ENCODE measurements around the gene SERPINE2.

SERPINE2 gene

DNA sequence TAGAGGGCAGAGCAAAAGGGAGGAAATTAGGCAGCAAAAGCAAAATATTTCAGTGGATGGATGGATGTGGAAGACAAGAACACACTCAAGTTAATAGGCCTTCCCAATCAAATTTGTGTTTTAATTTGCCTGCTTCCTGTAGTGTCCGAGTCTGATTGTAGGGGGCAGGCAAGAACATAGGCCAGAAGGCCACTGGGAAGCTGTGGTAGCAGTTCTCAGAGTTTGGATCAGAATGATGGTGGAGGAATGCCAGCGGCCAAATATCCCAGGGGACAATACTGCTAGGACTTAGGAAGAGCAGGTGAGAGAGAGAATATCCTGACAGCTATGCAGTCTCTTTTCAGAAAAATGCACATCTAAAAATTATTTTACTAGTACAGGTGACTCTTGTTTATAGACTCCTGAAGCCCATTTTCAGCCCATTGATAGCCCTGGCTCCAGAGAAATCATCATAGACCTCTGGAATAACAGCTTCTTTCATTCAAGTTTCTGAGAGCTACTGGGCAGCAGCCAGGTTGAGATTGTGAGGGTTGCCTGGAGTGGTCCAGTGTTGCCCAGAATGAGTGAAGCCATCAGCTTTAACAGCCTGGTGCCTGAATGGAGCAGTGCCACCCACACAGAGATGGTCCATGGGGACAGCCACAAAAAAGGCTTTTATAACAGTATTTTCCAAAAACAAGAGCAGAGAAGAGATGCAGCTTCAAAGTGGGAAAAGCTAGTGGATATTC, 19.1 kb upstream of the SERPINE2 start:
- Histone ChIP-seq H3K4me2 (ENCODE audit: low read depth, low read length, poor library complexity, severe bottlenecking) (no peak overlapping the region), H3K79me2 (ENCODE audit: insufficient read depth, low read length) (no peaks in the 10 kb centered on the region), H4K20me1 (ENCODE audit: low read depth, low read length) (no peaks in the 10 kb centered on the region), H3K27me3 (ENCODE audit: low read length) (no peaks in the 10 kb centered on the region), H3K4me3 (ENCODE audit: insufficient read depth, low read length, poor library complexity, severe bottlenecking) (no peak overlapping the region), H3K9me3 (ENCODE audit: insufficient read depth, low read length) (no peaks in the 10 kb centered on the region), H3F3A (ENCODE audit: insufficient read depth) (no peaks in the 10 kb centered on the region), H3K36me3 (ENCODE audit: low read length) (no peaks in the 10 kb centered on the region), H2AFZ (ENCODE audit: low read depth, low read length, severe bottlenecking) (no peak overlapping the region), H3K9me2 (replicated peaks; ENCODE audit: insufficient read depth, low read length) (no peaks in the 10 kb centered on the region), H3K9ac (ENCODE audit: low read length) (no peak overlapping the region), H3K27ac (ENCODE audit: low read depth, low read length) (no peak overlapping the region)
- TF ChIP-seq EZH2phosphoT487 (conservative IDR thresholded peaks at IDR 0.05; ENCODE audit: low read length) = no peak
- TF ChIP-seq, protein P1, sequence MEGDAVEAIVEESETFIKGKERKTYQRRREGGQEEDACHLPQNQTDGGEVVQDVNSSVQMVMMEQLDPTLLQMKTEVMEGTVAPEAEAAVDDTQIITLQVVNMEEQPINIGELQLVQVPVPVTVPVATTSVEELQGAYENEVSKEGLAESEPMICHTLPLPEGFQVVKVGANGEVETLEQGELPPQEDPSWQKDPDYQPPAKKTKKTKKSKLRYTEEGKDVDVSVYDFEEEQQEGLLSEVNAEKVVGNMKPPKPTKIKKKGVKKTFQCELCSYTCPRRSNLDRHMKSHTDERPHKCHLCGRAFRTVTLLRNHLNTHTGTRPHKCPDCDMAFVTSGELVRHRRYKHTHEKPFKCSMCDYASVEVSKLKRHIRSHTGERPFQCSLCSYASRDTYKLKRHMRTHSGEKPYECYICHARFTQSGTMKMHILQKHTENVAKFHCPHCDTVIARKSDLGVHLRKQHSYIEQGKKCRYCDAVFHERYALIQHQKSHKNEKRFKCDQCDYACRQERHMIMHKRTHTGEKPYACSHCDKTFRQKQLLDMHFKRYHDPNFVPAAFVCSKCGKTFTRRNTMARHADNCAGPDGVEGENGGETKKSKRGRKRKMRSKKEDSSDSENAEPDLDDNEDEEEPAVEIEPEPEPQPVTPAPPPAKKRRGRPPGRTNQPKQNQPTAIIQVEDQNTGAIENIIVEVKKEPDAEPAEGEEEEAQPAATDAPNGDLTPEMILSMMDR (IDR thresholded peaks at IDR 0.05; ENCODE audit: insufficient read depth, low read length, poor library complexity, severe bottlenecking) = no peak

DNA sequence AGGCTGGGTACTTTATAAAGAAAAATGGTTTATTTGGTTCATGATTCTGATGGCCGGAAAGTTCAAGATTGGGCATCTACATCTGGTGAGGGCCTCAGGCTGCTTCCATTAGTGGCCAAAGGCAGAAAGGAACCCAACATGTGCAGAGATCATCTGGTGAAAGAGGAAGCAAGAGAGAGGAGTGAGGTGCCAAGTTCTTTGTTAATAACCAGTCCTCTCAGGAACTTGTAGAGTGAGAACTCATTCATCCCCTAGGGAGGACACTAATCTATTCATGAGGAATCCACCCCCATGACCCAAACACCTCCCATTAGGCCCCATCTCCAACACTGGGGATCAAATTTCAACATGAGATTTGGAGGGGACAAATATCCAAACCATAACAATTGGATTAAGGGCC, 17.8 kb upstream of the SERPINE2 start:
- no peaks in the 10 kb centered on the region for H3F3A ChIP-seq (ENCODE audit: insufficient read depth)
- H3K27ac ChIP-seq (ENCODE audit: low read depth, low read length) = no peak overlapping the region
- no peak overlapping the region for H3K4me3 ChIP-seq (ENCODE audit: insufficient read depth, low read length, poor library complexity, severe bottlenecking)
- no peaks in the 10 kb centered on the region for H3K79me2 ChIP-seq (ENCODE audit: insufficient read depth, low read length)
- no peaks in the 10 kb centered on the region for H4K20me1 ChIP-seq (ENCODE audit: low read depth, low read length)
- TF ChIP-seq EZH2phosphoT487 (conservative IDR thresholded peaks at IDR 0.05; ENCODE audit: low read length) = no peak
- TF ChIP-seq, protein P1 (IDR thresholded peaks at IDR 0.05; ENCODE audit: insufficient read depth, low read length, poor library complexity, severe bottlenecking) = no peak
- no peaks in the 10 kb centered on the region for H3K9me3 ChIP-seq (ENCODE audit: insufficient read depth, low read length)
- H3K9me2 ChIP-seq (replicated peaks; ENCODE audit: insufficient read depth, low read length) = no peaks in the 10 kb centered on the region
- no peaks in the 10 kb centered on the region for H3K36me3 ChIP-seq (ENCODE audit: low read length)
- H3K4me2 ChIP-seq (ENCODE audit: low read depth, low read length, poor library complexity, severe bottlenecking) = no peak overlapping the region
- no peak overlapping the region for H3K9ac ChIP-seq (ENCODE audit: low read length)
- no peaks in the 10 kb centered on the region for H3K27me3 ChIP-seq (ENCODE audit: low read length)
- no peak overlapping the region for H2AFZ ChIP-seq (ENCODE audit: low read depth, low read length, severe bottlenecking)

- H3K9me2 ChIP-seq (replicated peaks; ENCODE audit: insufficient read depth, low read length) = no peaks in the 10 kb centered on the region
Observed at GRCh38 chr2:224055101-224055500, 16.0 kb upstream of the SERPINE2 start.

More at GRCh38 chr2:224055101-224055500, 16.0 kb upstream of the SERPINE2 start:
- Histone ChIP-seq H3K9ac (ENCODE audit: low read length) (no peak overlapping the region), H4K20me1 (ENCODE audit: low read depth, low read length) (no peaks in the 10 kb centered on the region), H3K27me3 (ENCODE audit: low read length) (no peaks in the 10 kb centered on the region), H3K27ac (ENCODE audit: low read depth, low read length) (no peak overlapping the region), H3F3A (ENCODE audit: insufficient read depth) (no peaks in the 10 kb centered on the region), H3K9me3 (ENCODE audit: insufficient read depth, low read length) (no peaks in the 10 kb centered on the region), H3K79me2 (ENCODE audit: insufficient read depth, low read length) (no peaks in the 10 kb centered on the region), H3K4me2 (ENCODE audit: low read depth, low read length, poor library complexity, severe bottlenecking) (no peak overlapping the region), H3K4me3 (ENCODE audit: insufficient read depth, low read length, poor library complexity, severe bottlenecking) (no peak overlapping the region), H3K36me3 (ENCODE audit: low read length) (no peaks in the 10 kb centered on the region), H2AFZ (ENCODE audit: low read depth, low read length, severe bottlenecking) (no peak overlapping the region)
- TF ChIP-seq, protein P1 (IDR thresholded peaks at IDR 0.05; ENCODE audit: insufficient read depth, low read length, poor library complexity, severe bottlenecking) = no peak
- TF ChIP-seq EZH2phosphoT487 (conservative IDR thresholded peaks at IDR 0.05; ENCODE audit: low read length) = no peak

Data from SU-DHL-6 (cell line).